AG09319 (cell line): Measurements from ENCODE around the gene OR51B4.

ENCODE experiments used
- DNase-seq: peaks from one replicate; pipeline ENCODE4 v3.0.0-alpha.2; 2010; ENCODE audit warnings: low read depth; ENCODE audit errors: extremely low read depth
- TF ChIP-seq, protein P1 (sequence below): IDR thresholded peaks from 2 replicates; pipeline ENCODE4 v1.5.1; 2011; ENCODE audit warnings: low read depth, mild to moderate bottlenecking, inconsistent platforms, low read length, moderate library complexity

The OR51B4 gene, protein sequence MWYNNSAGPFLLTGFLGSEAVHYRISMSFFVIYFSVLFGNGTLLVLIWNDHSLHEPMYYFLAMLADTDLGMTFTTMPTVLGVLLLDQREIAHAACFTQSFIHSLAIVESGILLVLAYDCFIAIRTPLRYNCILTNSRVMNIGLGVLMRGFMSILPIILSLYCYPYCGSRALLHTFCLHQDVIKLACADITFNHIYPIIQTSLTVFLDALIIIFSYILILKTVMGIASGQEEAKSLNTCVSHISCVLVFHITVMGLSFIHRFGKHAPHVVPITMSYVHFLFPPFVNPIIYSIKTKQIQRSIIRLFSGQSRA

DNA sequence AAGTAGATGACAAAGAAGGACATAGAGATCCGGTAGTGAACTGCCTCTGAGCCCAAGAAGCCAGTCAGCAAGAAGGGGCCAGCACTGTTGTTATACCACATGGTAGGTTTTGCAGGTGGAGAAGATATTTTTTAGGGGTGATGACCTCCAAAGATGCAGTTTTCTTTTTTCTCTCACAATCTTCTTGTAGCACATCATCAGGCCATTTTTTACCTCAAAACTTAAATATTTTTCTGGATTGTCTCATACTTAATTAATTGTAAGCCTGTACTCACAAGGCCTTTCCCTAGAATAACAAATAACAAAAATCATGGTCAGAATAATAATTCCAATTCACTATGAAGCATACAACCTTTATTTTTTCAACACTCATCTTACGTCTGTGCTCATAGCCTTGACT lies at the start of gene OR51B4:
Gene OR51B4, minus strand, starts transcription at position 101 of the 400 bp plus-strand sequence. Its CDS starts 0 bp downstream, at position 101.
- DNase-seq, result no peak
- TF ChIP-seq, protein P1, sequence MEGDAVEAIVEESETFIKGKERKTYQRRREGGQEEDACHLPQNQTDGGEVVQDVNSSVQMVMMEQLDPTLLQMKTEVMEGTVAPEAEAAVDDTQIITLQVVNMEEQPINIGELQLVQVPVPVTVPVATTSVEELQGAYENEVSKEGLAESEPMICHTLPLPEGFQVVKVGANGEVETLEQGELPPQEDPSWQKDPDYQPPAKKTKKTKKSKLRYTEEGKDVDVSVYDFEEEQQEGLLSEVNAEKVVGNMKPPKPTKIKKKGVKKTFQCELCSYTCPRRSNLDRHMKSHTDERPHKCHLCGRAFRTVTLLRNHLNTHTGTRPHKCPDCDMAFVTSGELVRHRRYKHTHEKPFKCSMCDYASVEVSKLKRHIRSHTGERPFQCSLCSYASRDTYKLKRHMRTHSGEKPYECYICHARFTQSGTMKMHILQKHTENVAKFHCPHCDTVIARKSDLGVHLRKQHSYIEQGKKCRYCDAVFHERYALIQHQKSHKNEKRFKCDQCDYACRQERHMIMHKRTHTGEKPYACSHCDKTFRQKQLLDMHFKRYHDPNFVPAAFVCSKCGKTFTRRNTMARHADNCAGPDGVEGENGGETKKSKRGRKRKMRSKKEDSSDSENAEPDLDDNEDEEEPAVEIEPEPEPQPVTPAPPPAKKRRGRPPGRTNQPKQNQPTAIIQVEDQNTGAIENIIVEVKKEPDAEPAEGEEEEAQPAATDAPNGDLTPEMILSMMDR, result no peak

DNA sequence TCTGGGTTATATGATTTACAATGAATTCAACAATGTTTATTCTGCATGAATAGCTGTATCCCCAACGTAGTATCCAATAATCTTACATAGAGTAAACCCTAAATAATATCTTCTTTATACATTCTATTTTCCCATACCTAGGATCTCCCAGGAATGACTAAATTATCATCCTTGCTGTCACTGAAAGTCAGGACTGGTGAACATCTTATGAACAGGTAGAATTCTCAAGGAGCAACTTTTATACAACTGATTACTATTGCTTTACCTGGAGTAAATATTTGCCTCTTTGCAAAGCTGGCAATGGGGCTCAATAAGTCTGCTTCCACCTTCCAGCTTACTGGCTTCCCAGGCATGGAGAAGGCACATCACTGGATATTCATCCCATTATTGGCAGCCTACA lies 49.5 kb upstream of the OR51B4 start, which contains the start of gene OR51B6:
Gene OR51B6, plus strand, starts transcription at position 301 of the 400 bp plus-strand sequence. Its CDS starts 0 bp downstream, at position 301.
- TF ChIP-seq, protein P1, result no peak

DNA sequence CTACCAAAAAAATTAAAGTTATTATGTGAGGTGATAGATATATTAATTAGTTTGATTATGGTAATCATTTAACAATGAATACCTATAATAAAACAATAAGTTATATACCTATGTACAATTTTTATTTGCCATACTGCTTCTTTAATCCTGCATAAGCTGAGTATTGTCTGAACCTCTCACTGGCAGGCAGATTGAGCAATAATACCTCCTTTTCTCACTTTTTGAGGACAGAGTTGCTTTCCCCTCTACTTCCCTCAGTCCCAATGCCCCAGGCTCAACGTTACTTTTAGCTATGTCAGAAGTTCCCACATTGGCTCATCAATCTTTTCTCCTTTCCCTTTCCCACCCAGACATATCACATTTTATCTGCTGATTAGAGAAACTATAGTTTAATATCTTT lies 47.8 kb upstream of the OR51B4 start:
- TF ChIP-seq, protein P1, result no peak
- DNase-seq, result no peak

More for the DNA sequence above, 49.5 kb upstream of the OR51B4 start, which contains the start of gene OR51B6:
- DNase-seq, result no peak

DNA sequence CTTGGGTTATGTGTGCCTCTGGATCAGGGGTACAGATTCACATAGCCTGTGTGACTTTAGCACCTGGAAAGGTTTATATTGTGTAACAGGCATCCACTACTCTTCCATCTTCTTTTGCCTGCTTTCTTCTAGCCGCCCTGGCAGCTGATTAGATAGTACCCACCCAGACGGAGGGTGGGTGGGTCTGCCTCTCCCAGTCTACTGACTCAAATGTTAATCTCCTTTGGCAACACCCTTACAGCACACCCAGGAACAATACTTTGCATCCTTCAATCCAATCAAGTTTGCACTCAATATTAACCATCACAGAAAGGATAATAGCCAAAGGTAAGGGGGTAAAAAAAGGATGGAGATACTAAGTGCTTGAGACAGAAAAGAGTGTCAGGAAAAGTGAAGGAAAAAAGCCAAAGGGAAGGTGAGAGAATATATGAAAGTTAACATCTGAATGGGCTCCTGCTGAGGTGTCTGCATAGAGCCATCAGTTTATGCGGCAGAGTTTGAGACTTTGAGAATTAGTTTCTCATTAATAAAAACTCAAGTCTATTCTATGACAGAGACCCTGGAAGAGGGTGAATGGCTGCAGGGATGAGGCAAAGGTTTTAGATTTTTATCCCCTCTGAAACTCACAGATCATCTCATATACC lies 46.9 kb upstream of the OR51B4 start:
- DNase-seq, result no peak
- TF ChIP-seq, protein P1, result no peak

DNA sequence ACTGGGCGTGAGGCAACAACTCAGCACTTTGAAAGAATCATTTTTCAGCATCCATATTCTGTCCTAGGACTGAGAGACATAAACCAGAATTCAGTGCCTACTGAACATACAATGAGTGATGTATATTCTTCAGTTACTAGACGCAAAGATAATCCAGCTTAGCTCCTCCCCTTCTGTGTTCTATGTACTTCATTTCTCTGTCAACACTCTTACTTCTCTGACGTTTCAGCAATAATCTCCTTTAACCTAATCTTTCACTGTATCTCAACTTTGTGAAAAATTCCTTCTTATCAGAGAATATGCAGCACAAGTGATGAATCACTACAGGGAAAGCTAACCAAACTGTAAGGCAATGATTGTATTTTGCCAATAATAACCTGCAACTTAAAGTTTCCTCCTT lies 44.1 kb upstream of the OR51B4 start:
- no peak for DNase-seq
- TF ChIP-seq, protein P1, result no peak

DNA sequence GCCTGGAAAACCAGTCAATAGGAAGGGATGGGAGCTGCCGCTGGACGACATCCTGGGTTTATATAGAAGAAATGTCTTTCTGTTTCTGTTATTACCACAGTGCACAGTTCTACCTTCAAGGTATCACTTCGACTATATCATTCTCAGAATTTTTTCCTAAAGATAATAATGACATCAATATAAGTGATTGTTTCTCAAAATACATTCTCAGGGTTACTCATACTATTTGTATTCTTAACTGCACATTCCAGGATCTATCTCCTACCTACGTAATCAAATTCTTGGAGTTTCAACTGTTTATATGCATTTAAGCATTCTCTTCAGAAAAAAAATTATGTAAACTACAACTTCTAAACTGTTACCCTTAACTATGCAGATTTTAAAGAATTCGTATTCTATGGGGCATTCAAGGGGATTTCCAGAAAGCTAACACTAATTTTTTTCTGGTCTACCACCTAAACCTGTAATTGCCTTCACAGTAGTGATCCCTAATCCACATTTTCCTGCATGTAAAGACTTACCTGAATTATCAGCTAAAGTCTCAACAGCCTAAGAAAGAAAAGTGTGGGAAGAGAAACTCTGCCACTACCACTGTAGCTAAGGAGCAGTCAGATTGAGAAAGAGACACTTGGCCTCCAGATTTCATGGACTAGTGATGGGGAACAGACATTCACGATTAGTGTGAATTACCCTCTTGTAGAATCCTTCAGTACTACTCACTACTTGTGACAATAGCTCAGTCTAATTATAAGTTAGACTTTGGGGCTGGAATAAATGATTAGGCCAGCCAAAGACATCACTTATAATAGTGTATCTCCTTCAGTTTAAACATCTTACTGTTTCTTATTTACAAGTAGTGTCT lies 42.0 kb upstream of the OR51B4 start, which contains the start of gene OR51B5:
Gene OR51B5, minus strand, starts transcription at position 51 of the 862 bp plus-strand sequence. Its CDS starts 0 bp downstream, at position 51.
- TF ChIP-seq, protein P1, result no peak
- DNase-seq, result no peak
